Caki2 (cell line): Measurements from ENCODE around the gene ZFX. TPM values are rescaled to one million over a fixed set of nuclear protein-coding genes. Genes with fewer than 3 reads are reported as not detected.
"Not testable (repeated sequence)": the region's sequence is repeated elsewhere in the genome, so short reads cannot be mapped to it uniquely, and the experiment has no call there.

Experiments used
- DNase-seq: peaks from one replicate; pipeline ENCODE4 v3.0.0-alpha.2; 2015; ENCODE audit warnings: low read depth
- in situ Hi-C: cut with HindIII; loops from 2 replicates; pipeline ENCODE4 v1.10.0; 2016; ENCODE audit warnings: low sequenced_read_pairs, low pct_unique_long_range_greater_than_20kb, mixed read lengths
- total RNA-seq: library from RNA; depleted of rRNA; stranded (reverse); fragments of >200 nt; shearing (Covaris generic); gene quantifications from 2 replicates; pipeline ENCODE4 v1.2.3, GENCODE V29; 2014; ENCODE audit warnings: low replicate concordance

Gene ZFX
- total RNA-seq, 1 experiment from 2014 or later, result 7.2 TPM

DNA sequence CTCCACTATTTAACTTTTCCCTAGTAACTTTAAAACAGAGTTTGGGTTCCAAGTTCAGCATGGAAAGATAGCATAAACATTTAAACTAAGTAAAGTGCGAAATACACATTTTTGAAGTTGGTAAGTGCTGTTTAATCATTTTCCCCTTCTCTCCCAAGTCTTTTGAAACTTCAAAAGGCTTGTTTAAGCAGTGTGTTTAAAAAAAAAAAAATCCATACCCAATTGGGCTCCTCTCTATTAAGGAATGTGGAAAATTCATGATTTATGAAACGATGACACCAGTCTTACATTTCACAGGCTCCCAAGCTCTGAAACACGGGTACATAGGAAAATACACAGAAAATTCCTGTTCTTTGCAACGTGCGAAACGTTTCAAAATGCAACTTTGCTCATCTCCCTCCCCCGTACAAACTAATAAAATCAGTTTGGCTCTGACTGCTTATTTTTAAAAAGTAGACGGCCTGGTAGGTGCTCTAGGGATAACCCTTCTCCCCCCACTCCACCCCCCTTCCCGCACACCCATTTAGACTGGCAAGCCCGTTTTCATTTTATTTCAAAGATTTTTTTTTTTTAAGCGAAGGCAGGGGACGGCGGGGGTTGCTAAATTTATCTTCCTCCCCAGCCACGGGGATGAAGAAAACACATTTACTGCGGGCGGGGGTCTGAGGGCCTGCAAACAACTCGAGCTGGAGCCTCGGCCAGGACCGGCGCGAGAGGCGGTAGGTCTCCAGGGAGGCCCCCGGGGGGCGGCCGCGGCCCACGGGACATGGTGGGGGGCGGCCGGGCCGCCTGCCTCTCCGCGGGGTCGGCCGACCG, 786 bp upstream of the ZFX start:
- in situ Hi-C loops, result no loop called here
- peak; percentile 48 for DNase-seq

GRCh38 chrX:24150051-24150790, 692 bp downstream of the ZFX start:
- in situ Hi-C loops, result no loop called here
- DNase-seq, result peak; percentile 83

- DNase-seq, result no peak
- in situ Hi-C loops, result no loop called here
Observed at GRCh38 chrX:24150898-24151297, 1.4 kb downstream of the ZFX start.

DNA sequence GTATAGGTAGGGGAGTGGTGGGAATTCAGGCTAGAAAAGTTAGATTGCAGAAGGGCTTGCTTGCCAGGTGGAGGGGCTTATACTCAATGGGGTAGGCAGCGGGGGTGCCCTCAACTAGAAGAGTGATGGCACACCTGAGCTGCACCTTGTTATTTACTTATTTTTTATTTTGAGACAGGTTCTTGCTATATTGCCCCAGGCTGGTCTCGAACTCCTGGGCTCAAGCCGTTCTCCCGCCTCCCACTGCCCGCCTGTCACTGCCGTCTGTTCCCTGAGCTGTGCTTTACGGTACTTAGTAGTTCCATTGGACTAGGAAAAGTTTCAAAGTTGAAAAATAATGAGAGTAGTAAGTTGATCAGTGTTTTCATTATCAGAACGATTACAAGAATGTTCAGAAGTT, 2.0 kb downstream of the ZFX start:
- in situ Hi-C loops, result no loop called here
- DNase-seq, result no peak

DNA sequence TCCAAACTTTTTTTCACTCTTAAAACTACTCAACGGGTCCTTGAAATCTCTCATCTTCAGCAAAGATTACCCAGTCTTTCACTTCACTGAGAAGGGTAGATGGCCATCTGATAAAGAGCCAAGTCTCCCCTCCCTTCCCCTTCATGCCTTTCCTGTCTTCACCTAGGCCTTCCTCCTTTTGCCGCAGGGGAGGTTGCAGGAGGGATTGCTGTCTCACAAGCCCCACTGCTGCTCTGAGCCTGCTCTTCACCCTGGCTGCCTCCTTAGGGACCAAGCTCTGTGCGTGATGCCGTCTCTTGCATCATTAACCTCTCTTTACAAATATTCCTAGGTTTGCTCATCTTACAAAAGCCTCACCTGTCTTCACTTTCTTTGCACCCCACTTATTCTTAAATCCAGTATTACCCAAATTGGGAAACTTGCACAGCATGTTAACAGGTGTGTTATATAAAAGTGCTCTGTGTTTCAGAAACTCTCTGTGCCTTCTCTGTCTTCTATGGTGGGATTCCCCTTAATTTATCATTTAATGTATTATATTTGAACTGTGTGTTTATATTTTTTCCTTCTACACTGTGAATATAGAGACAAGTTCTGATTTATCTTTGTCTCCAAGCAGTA, 3.8 kb downstream of the ZFX start:
- in situ Hi-C loops, result no loop called here
- peak; percentile 21 for DNase-seq

DNA sequence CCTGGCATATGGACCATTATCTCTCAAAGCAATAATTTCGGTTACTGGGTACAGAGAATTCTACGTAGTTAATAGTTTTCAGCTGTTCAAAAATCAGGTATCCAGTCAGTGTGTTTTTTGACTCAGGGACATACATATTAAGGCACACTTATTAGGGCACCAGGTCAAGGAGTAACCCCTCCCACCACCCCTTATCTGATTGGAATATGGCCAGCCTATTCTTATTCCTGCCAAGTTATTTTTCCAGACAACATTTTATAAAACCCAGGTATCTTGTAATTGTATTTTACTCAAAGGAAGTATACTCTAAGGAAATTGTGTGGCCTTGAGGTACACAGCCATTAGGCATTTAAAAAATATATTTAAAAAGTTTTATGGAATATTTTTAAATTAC, 4.3 kb downstream of the ZFX start:
- in situ Hi-C loops, result no loop called here

DNA sequence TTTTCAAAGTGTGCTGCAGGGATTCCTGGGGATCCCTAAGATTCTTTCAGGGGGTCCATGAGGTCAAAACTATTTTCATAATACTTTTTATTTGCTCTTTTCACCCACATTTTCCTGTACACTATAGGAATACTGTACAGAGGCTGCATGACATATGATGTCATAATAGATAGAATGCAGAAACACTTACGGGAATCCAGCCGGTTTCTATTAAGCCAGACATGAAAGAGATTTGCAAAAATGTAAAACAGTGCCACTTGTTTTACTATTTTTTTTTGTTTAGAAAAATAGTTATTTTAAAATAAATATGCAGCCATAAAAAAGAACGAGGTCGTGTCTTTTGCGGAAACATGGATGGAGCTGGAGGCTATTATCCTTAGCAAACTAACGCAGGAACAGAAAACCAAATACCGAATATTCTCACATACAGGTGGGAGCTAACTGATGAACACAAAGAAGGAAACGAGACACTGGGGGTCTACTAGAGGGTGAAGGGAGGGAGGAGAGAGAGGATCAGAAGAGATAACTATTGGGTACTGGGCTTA, 5.0 kb downstream of the ZFX start:
- no peak for DNase-seq
- in situ Hi-C loops, result no loop called here

More for the DNA sequence above, 4.3 kb downstream of the ZFX start:
- no peak for DNase-seq

- DNase-seq, in situ Hi-C loops: not testable (repeated sequence)
Observed at GRCh38 chrX:24155747-24156146, 6.2 kb downstream of the ZFX start.

- in situ Hi-C loops, result no loop called here
- no peak for DNase-seq
Observed at GRCh38 chrX:24156177-24156576, 6.6 kb downstream of the ZFX start.

GRCh38 chrX:24158881-24159280, 9.4 kb downstream of the ZFX start:
- no peak for DNase-seq
- in situ Hi-C loops, result no loop called here

DNA sequence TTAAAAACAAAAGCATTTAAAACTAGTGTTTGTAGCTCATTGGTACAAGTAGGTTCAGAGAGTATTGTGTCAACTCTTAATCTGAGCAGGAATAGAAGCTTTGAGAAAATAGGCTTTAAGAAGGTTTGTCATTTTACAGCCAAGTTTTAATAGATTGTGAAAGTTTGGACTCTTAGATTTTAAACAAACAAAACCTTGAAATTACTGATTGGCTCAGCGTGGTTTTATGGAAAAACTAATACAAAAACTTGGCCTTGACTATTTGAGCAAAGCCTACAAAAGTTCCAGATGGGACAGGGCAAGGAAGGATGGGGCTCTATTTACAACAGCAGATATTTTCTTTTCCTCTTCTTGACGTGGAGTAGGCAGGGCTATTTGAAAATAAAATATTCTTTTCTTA, 16.5 kb downstream of the ZFX start:
- DNase-seq, result no peak
- in situ Hi-C loops, result no loop called here

- in situ Hi-C loops, result no loop called here
Observed at GRCh38 chrX:24167719-24168472, 18.4 kb downstream of the ZFX start.

GRCh38 chrX:24168807-24169206, 19.3 kb downstream of the ZFX start:
- DNase-seq, result no peak
- in situ Hi-C loops, result no loop called here

More at GRCh38 chrX:24167719-24168472, 18.4 kb downstream of the ZFX start:
- no peak for DNase-seq

DNA sequence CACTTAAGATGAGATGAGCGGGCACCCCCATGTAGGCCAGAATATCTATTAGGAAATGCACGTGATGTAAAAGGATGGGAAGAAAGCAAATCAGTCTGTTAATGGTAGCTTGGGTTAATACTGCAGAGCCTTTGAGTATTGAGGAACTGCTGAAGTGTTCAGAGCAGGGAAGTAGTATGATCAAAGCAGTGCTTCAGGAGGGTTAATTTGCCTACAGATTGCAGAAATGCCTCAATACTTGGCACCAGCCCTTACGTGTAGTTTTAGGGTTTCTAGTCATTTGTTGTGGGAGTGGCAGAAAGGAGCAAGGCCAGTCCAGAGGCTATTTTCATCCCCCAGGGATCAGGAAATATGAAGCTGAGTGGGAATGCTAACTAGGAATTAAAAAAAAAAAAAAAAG, 19.7 kb downstream of the ZFX start:
- no peak for DNase-seq

DNA sequence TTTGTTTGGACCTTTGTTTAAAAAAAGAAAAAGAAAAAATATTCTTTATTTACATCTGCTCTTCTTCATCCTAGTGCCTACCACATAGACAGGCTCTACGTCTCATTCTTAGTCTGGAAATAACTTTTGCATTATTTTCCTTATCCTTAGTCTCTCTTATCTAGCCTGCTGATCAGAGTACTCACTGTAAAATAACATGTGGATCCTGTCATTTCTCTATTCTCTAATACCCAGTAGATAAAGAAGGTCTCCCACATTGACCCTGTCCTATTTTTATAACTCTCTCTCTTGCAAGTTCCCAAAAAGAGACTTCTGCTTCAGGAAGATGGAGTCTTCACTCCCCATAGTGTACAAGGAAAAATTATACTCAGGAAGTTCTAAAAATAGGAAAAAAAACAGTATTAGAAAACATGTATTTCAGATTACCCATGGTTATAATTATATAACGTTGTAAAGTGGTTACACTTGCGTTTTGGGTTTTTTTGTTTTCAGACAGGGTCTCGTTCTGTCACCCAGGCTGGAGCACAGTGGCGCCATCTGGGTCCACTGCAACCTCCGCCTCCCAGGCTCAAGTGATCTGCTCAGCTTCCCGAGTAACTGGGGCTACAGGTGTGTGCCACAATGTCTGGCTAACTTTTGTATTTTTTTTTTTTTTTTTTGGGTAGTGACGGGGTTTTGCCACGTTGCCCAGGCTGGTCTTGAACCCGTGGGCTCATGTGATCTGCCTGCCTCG, 23.8 kb downstream of the ZFX start:
- DNase-seq, result no peak
- in situ Hi-C loops, result no loop called here

More for the DNA sequence above, 19.7 kb downstream of the ZFX start:
- in situ Hi-C loops, result no loop called here

DNA sequence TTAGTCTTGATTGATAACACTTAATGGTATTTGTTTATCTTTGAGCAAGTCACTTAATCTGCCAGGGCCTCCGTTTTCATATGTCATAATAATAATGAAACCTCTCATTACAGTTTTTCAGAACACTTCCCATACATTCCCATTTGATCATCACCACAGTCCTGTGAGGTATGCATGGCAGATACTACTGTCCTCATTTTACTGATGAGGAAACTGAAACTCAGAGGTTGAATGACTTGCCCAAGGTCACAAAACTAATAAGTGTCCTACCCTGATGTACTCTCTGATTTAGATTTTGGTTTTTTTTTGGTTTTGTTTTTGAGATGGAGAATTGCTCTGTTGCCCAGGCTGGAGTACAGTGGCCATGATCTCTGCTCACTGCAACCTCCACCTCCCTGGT, 25.7 kb downstream of the ZFX start:
- in situ Hi-C loops, result no loop called here
- DNase-seq, result no peak

DNA sequence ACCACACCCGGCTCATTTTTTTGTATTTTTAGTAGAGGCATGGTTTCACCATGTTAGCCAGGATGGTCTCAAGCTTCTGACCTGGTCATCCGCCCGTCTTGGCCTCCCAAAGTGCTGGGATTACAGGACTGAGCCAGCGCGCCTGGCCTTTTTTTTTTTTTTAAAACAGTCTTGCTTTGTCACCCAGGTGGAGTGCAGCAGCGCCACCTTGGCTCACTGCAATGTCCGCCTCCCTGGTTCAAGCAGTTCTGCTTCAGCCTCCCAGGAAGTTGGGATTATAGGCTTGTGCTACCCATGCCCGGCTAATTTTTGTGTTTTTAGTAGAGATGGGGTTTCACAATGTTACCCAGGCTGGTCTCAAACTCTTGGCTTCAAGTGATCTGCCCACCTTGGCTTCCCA, 28.9 kb downstream of the ZFX start:
- in situ Hi-C loops, result no loop called here

DNA sequence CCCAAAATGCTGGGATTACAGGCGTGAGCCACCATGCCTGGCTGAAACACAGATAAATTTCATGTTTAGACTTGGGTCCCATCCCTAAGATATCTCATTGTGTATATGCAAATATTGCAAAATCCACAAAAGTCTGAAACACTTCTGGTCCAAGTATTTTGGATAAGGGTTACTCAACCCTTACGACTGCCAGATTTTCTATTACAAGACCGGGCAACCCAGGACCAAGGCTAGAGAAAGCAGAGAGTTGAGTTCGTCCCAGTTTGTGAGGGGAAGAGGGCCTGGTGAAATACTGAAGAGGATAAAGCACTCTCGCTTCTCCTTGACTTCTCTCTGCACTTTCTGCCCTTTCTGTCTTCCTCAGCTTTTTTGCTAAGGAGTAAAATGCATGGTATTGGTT, 34.5 kb downstream of the ZFX start:
- no peak for DNase-seq
- in situ Hi-C loops, result no loop called here

More for the DNA sequence above, 28.9 kb downstream of the ZFX start:
- DNase-seq, result no peak
